Neural cell (in vitro differentiated cells): ENCODE measurements around the gene PPP4R3B.

ENCODE experiments used
- MXI1 ChIP-seq: fragments of 450-650 bp; conservative IDR thresholded peaks from 2 replicates; pipeline ENCODE4 v1.6.1; 2014; ENCODE audit warnings: antibody characterized with exemption, mild to moderate bottlenecking; ENCODE audit not compliant: poor library complexity, severe bottlenecking
- POLR2AphosphoS5 ChIP-seq: IDR thresholded peaks from 2 replicates; pipeline ENCODE4 v1.6.1; 2012
- TF ChIP-seq, protein P1 (sequence below): fragments of 450-650 bp; IDR thresholded peaks from 2 replicates; pipeline ENCODE4 v1.5.1; 2014; ENCODE audit warnings: antibody characterized with exemption, mild to moderate bottlenecking, moderate library complexity; ENCODE audit not compliant: poor library complexity, severe bottlenecking
- TF ChIP-seq, protein P2 (sequence below): IDR thresholded peaks from 2 replicates; pipeline ENCODE4 v1.6.1; 2012; ENCODE audit warnings: borderline replicate concordance

DNA sequence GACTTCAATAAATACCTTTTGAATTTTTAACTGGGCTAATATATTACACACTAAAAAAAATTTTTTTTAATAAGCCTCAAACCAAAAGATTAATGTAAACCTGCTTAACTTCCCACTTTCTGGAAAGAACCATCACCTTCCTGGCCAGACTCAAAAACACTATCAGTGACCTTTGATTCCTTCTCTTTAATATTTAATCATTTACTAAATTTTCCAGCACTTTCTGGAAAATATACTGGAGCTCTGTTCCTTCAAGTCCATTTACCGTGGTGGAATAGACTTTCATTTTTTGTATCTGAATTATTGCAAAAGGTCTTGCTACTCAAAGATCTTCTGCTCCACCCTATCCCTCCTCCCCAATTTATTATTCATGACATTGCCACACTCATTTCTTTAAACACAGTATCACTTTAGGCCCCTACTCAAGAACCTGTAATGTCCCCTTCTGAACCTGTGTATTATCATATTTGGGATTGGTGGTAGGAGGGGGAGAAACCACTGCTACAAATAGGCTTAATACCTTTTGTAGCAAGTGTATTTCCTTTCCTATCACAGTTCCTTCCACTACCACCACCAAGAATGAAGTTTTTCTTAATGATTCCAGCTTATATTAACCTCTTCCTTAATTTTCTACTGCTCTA lies 7.4 kb downstream of the PPP4R3B start:
- TF ChIP-seq MXI1, result no peak
- TF ChIP-seq, protein P1, sequence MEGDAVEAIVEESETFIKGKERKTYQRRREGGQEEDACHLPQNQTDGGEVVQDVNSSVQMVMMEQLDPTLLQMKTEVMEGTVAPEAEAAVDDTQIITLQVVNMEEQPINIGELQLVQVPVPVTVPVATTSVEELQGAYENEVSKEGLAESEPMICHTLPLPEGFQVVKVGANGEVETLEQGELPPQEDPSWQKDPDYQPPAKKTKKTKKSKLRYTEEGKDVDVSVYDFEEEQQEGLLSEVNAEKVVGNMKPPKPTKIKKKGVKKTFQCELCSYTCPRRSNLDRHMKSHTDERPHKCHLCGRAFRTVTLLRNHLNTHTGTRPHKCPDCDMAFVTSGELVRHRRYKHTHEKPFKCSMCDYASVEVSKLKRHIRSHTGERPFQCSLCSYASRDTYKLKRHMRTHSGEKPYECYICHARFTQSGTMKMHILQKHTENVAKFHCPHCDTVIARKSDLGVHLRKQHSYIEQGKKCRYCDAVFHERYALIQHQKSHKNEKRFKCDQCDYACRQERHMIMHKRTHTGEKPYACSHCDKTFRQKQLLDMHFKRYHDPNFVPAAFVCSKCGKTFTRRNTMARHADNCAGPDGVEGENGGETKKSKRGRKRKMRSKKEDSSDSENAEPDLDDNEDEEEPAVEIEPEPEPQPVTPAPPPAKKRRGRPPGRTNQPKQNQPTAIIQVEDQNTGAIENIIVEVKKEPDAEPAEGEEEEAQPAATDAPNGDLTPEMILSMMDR, result no peak
- TF ChIP-seq POLR2AphosphoS5, result no peak
- TF ChIP-seq, protein P2, sequence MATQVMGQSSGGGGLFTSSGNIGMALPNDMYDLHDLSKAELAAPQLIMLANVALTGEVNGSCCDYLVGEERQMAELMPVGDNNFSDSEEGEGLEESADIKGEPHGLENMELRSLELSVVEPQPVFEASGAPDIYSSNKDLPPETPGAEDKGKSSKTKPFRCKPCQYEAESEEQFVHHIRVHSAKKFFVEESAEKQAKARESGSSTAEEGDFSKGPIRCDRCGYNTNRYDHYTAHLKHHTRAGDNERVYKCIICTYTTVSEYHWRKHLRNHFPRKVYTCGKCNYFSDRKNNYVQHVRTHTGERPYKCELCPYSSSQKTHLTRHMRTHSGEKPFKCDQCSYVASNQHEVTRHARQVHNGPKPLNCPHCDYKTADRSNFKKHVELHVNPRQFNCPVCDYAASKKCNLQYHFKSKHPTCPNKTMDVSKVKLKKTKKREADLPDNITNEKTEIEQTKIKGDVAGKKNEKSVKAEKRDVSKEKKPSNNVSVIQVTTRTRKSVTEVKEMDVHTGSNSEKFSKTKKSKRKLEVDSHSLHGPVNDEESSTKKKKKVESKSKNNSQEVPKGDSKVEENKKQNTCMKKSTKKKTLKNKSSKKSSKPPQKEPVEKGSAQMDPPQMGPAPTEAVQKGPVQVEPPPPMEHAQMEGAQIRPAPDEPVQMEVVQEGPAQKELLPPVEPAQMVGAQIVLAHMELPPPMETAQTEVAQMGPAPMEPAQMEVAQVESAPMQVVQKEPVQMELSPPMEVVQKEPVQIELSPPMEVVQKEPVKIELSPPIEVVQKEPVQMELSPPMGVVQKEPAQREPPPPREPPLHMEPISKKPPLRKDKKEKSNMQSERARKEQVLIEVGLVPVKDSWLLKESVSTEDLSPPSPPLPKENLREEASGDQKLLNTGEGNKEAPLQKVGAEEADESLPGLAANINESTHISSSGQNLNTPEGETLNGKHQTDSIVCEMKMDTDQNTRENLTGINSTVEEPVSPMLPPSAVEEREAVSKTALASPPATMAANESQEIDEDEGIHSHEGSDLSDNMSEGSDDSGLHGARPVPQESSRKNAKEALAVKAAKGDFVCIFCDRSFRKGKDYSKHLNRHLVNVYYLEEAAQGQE, result no peak
